OCI-LY3 (cell line): ENCODE data around the gene RGMA.

ENCODE experiments used
- H2AFZ ChIP-seq: fragments of 200-600, 300-600 bp; shearing (Covaris generic); 2 replicates; pipeline ENCODE4 v1.6.0; 2014; ENCODE audit warnings: antibody characterized with exemption, low read depth, low read length
- H3K27ac ChIP-seq: fragments of 200-600, 300-600 bp; sonication (generic); 2 replicates; pipeline ENCODE4 v1.5.1; 2014; ENCODE audit warnings: mild to moderate bottlenecking, low read length, moderate library complexity, mixed read lengths
- H3K27me3 ChIP-seq: fragments of 200-600, 300-600 bp; sonication (generic); 2 replicates; pipeline ENCODE4 v1.6.1; 2014; ENCODE audit warnings: low read depth, low read length, mixed read lengths
- H3K36me3 ChIP-seq: fragments of 200-600, 300-600 bp; sonication (generic); replicated peaks from 2 replicates; pipeline ENCODE3; 2014; ENCODE audit warnings: low read depth, low read length, mixed read lengths
- H3K4me1 ChIP-seq: fragments of 300-600, 200-600 bp; sonication (generic); 2 replicates; pipeline ENCODE4 v1.6.1; 2014; ENCODE audit warnings: low read length, mixed read lengths
- H3K4me2 ChIP-seq: fragments of 200-600, 300-600 bp; sonication (generic); 2 replicates; pipeline ENCODE4 v1.6.1; 2014; ENCODE audit warnings: low read length, mixed read lengths
- H3K4me3 ChIP-seq: fragments of 300-600, 200-600 bp; sonication (generic); 2 replicates; pipeline ENCODE4 v1.5.1; 2014; ENCODE audit warnings: antibody characterized with exemption, mild to moderate bottlenecking, low read length, moderate library complexity
- H3K79me2 ChIP-seq: fragments of 300-600, 200-600 bp; shearing (Covaris generic); 2 replicates; pipeline ENCODE4 v1.6.1; 2014; ENCODE audit warnings: mild to moderate bottlenecking, low read length, mixed read lengths
- H3K9ac ChIP-seq: fragments of 300-600, 200-600 bp; shearing (Covaris generic); 2 replicates; pipeline ENCODE4 v1.6.0; 2014; ENCODE audit warnings: mild to moderate bottlenecking, low read length, moderate library complexity
- H3K9me3 ChIP-seq: fragments of 200-600, 300-600 bp; shearing (Covaris generic); 2 replicates; pipeline ENCODE4 v1.6.1; 2014; ENCODE audit warnings: low read length, mixed read lengths; ENCODE audit not compliant: insufficient read depth
- H4K20me1 ChIP-seq: fragments of 200-600, 300-600 bp; sonication (generic); 2 replicates; pipeline ENCODE4 v1.6.1; 2016; ENCODE audit warnings: low read length, mixed read lengths; ENCODE audit not compliant: insufficient read depth
- EZH2phosphoT487 ChIP-seq: fragments of 200-600 bp; shearing (Covaris generic); IDR thresholded peaks from 2 replicates; pipeline ENCODE4 v1.6.1; 2018; ENCODE audit warnings: antibody characterized with exemption, mixed run types, low read depth
- TF ChIP-seq, protein P1 (sequence below): fragments of 200-600, 300-600 bp; sonication (generic); IDR thresholded peaks from 2 replicates; pipeline ENCODE4 v1.5.1; 2014; ENCODE audit warnings: antibody characterized with exemption, low read length, low read depth

Gene RGMA

DNA sequence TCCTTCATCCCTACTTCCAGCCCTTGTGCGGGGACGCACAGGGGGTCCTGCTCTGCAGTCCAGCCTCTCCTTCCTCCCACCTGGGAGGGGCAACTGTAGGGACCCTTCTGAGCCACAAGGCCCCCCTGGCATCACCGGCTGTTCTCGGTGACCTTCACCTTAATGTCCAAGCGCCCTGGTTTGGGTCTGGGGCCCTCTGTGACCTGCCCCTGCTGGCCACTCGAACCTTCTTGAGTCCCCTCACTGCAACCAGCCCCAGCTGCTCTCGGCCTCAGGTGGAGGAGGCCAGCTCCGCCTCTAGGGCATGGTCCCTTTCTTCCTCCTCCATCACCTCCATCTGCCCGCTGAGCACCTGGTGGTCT is 57.9 kb downstream of the RGMA start:
- no peak overlapping the region for H3K4me3 ChIP-seq
- no peaks in the 10 kb centered on the region for H3K79me2 ChIP-seq
- H3K27me3 ChIP-seq: no peaks in the 10 kb centered on the region
- H3K9ac ChIP-seq: no peak overlapping the region
- no peak overlapping the region for H2AFZ ChIP-seq
- no peak for TF ChIP-seq EZH2phosphoT487
- TF ChIP-seq, protein P1, sequence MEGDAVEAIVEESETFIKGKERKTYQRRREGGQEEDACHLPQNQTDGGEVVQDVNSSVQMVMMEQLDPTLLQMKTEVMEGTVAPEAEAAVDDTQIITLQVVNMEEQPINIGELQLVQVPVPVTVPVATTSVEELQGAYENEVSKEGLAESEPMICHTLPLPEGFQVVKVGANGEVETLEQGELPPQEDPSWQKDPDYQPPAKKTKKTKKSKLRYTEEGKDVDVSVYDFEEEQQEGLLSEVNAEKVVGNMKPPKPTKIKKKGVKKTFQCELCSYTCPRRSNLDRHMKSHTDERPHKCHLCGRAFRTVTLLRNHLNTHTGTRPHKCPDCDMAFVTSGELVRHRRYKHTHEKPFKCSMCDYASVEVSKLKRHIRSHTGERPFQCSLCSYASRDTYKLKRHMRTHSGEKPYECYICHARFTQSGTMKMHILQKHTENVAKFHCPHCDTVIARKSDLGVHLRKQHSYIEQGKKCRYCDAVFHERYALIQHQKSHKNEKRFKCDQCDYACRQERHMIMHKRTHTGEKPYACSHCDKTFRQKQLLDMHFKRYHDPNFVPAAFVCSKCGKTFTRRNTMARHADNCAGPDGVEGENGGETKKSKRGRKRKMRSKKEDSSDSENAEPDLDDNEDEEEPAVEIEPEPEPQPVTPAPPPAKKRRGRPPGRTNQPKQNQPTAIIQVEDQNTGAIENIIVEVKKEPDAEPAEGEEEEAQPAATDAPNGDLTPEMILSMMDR: no peak
- H3K9me3 ChIP-seq: no peaks in the 10 kb centered on the region
- peaks cover 25% of the 10 kb centered on the region for H3K36me3 ChIP-seq
- no peak overlapping the region for H3K27ac ChIP-seq
- H4K20me1 ChIP-seq: peaks cover 31% of the 10 kb centered on the region
- H3K4me2 ChIP-seq: peak overlapping the region; percentile 48; the same call in 1 of the 2 replicates
- H3K4me1 ChIP-seq: peaks cover 3% of the 10 kb centered on the region; the same call in 1 of the 2 replicates

DNA sequence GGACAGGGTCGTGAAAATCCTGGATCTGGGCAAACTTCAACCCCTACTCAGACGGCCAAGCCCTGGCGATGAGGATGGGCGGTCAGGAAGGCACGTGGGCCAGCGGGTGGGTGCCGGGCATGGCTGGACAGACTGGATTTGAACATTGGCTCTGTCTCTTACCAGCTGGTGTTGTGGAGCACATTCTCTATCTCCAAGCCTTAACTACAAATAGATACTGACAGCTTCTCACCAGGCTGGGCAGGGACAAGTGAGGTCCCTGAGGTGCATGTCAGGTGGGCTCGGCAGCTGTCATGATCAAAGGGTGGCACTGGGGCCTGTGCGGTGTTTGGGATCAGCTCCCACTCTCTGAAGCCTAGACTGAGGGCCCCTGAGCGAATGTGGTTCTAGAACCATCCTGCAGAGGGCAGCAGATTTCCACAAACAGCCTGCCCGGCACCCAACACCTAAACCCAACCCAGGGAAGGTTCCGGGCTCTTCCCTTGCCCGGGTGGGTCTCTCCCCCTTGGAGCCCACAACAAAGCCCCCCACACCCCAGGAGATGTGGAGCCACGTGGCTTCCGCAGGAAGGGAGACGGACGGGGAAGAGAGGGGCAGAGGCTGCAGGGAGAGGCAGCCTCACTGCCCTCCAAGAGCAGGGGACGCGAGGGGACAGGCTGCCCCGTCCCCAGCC is 58.4 kb downstream of the RGMA start:
- TF ChIP-seq, protein P1: peak; percentile 82
- no peak for TF ChIP-seq EZH2phosphoT487
- peak overlapping the region; percentile 48 for H3K4me2 ChIP-seq
- H3K9ac ChIP-seq: no peak overlapping the region

DNA sequence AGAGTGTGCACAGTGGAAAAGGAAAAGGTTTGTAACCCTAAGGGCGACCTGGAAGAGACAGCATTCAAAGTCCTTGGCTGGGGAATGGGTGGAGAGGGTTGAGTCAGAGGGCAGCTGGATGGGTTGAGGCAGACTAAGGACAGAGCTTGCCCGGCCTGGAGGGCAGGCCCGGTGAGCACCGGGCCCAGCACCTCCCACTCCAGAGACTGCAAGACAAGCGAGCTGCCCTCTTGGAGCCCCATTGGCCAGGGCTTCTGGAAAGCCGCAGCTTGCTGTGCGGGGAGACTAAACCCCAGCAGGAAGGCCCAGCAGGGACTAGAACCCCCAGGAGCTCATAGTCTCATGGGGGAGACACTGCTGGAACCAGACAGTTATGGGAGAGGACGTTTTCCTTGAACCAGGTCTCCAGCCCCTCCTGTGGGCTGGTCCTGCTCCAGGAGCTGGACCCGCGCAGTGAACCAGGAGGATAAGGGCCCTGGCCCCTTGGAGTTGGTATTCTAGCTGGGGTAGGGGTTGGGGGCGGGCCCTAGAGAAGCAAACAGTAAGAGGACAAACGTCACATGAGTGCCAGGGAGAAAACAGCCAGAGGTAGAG is 59.1 kb downstream of the RGMA start:
- TF ChIP-seq EZH2phosphoT487: no peak
- TF ChIP-seq, protein P1: no peak
- no peak overlapping the region for H3K4me3 ChIP-seq
- H4K20me1 ChIP-seq: peaks cover 36% of the 10 kb centered on the region
- no peak overlapping the region for H3K27ac ChIP-seq
- H3K27me3 ChIP-seq: no peaks in the 10 kb centered on the region
- H3K9ac ChIP-seq: no peak overlapping the region
- no peaks in the 10 kb centered on the region for H3K4me1 ChIP-seq
- H3K4me2 ChIP-seq: no peak overlapping the region
- H3K79me2 ChIP-seq: no peaks in the 10 kb centered on the region
- H3K36me3 ChIP-seq: peaks cover 36% of the 10 kb centered on the region
- no peak overlapping the region for H2AFZ ChIP-seq
- no peaks in the 10 kb centered on the region for H3K9me3 ChIP-seq

More for the DNA sequence above, 58.4 kb downstream of the RGMA start:
- Histone ChIP-seq H3K27me3 (no peaks in the 10 kb centered on the region), H3K79me2 (no peaks in the 10 kb centered on the region), H2AFZ (no peak overlapping the region), H3K4me3 (no peak overlapping the region), H4K20me1 (peaks cover 34% of the 10 kb centered on the region), H3K9me3 (no peaks in the 10 kb centered on the region), H3K4me1 (0 out of 2 replicates have a peak, but pooled peaks cover under 1% of the 10 kb centered on the region), H3K36me3 (peaks cover 30% of the 10 kb centered on the region), H3K27ac (no peak overlapping the region)

DNA sequence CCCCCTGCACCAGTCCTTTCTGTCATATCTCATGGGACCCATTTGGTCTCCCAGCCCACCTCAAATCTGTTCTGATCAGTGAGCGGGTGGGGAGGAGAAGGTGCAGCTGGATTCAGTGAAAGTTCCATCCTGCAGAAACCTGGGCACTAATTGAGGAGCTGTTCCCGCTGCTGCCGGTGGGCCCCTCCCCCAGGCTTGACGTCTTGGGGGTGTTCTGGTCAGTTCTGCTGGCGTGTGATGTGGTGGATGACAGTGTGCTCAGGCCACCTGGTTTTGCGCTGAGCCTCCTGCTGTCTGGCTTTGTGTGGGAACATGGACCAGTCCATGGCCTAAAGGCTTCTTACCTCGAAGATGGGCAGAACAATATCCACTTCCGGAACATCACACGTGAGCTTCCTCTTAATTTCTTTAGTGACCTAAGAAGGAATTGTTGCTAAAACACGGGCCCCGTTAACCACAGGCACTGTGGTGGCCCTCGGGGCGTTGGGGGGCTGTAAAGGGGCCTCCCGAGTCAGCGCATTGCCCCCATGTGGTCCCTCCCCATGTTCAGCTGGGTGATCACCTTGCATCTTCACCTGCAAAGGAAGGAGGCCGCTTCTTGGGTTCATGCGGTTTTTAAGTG is 59.7 kb downstream of the RGMA start:
- Histone ChIP-seq H3K27ac (no peak overlapping the region), H3K4me2 (no peak overlapping the region), H3K4me1 (no peaks in the 10 kb centered on the region)

More for the DNA sequence above, 59.7 kb downstream of the RGMA start:
- Histone ChIP-seq H3K79me2 (no peaks in the 10 kb centered on the region; the same call in 1 of the 2 replicates), H2AFZ (no peak overlapping the region), H3K9ac (no peak overlapping the region), H4K20me1 (peaks cover 39% of the 10 kb centered on the region), H3K27me3 (no peaks in the 10 kb centered on the region), H3K36me3 (peaks cover 42% of the 10 kb centered on the region), H3K9me3 (no peaks in the 10 kb centered on the region), H3K4me3 (no peak overlapping the region)
- TF ChIP-seq, protein P1: no peak
- no peak for TF ChIP-seq EZH2phosphoT487
